NT2/D1 (cell line): Measurements from ENCODE around the gene SLC49A3.
A peak's percentile ranks its signal among the peaks of the same experiment; 100 is the strongest.

Source experiments
- DNase-seq: peaks from one replicate; pipeline ENCODE4 v3.0.0-alpha.2; 2011; ENCODE audit warnings: low read depth, low spot score
- H3K27me3 ChIP-seq: 2 replicates; pipeline ENCODE4 v1.6.0; 2011; ENCODE audit warnings: mild to moderate bottlenecking; ENCODE audit not compliant: insufficient read length, insufficient read depth
- H3K36me3 ChIP-seq: 2 replicates; pipeline ENCODE4 v1.6.1; 2011; ENCODE audit warnings: mild to moderate bottlenecking, low read length, mixed read lengths; ENCODE audit not compliant: insufficient read depth, insufficient read length
- H3K4me1 ChIP-seq: 2 replicates; pipeline ENCODE4 v1.5.1; 2011; ENCODE audit not compliant: insufficient read depth, insufficient read length
- H3K4me3 ChIP-seq: 2 replicates; pipeline ENCODE4 v1.5.1; 2011; ENCODE audit warnings: low read depth; ENCODE audit not compliant: insufficient read length
- H3K9ac ChIP-seq: 2 replicates; pipeline ENCODE4 v1.6.0; 2011; ENCODE audit warnings: low read depth; ENCODE audit not compliant: insufficient read length
- H3K9me3 ChIP-seq: 2 replicates; pipeline ENCODE4 v1.5.1; 2011; ENCODE audit warnings: mild to moderate bottlenecking, low read length; ENCODE audit not compliant: insufficient read depth
- SUZ12 ChIP-seq: IDR thresholded peaks from 2 replicates; pipeline ENCODE4 v1.6.1; 2011; ENCODE audit not compliant: insufficient read length, insufficient read depth; ENCODE audit errors: extremely low read depth
- YY1 ChIP-seq: IDR thresholded peaks from 2 replicates; pipeline ENCODE4 v1.6.1; 2011; ENCODE audit not compliant: insufficient read length, insufficient read depth
- ZNF274 ChIP-seq: IDR thresholded peaks from 2 replicates; pipeline ENCODE4 v1.6.1; 2011; ENCODE audit warnings: mild to moderate bottlenecking, low read depth, low read length

Gene SLC49A3

GRCh38 chr4:667545-667925, 21.4 kb downstream of the SLC49A3 start:
- H3K4me1 ChIP-seq: peaks cover 13% of the 10 kb centered on the region
- H3K9me3 ChIP-seq: no peaks in the 10 kb centered on the region
- H3K36me3 ChIP-seq: peaks cover 27% of the 10 kb centered on the region
- no peak for DNase-seq
- H3K9ac ChIP-seq: no peak overlapping the region
- no peak for TF ChIP-seq SUZ12
- no peak for TF ChIP-seq YY1
- no peak for TF ChIP-seq ZNF274
- H3K4me3 ChIP-seq: no peak overlapping the region
- no peaks in the 10 kb centered on the region for H3K27me3 ChIP-seq

GRCh38 chr4:666822-667544, 22.0 kb downstream of the SLC49A3 start:
- Histone ChIP-seq H3K9me3 (no peaks in the 10 kb centered on the region), H3K4me1 (peaks cover 13% of the 10 kb centered on the region), H3K27me3 (no peaks in the 10 kb centered on the region), H3K4me3 (no peak overlapping the region), H3K36me3 (peaks cover 27% of the 10 kb centered on the region), H3K9ac (no peak overlapping the region)
- no peak for DNase-seq
- TF ChIP-seq SUZ12: no peak
- no peak for TF ChIP-seq YY1
- no peak for TF ChIP-seq ZNF274

- TF ChIP-seq ZNF274 (no peak), YY1 (no peak), SUZ12 (no peak)
- H3K9me3 ChIP-seq: no peaks in the 10 kb centered on the region
- H3K27me3 ChIP-seq: no peaks in the 10 kb centered on the region
- H3K36me3 ChIP-seq: peaks cover 25% of the 10 kb centered on the region
- H3K4me1 ChIP-seq: peaks cover 13% of the 10 kb centered on the region
- H3K9ac ChIP-seq: peak overlapping the region; percentile 50
- no peak overlapping the region for H3K4me3 ChIP-seq
- no peak for DNase-seq
Measured at GRCh38 chr4:666436-666810, 22.5 kb downstream of the SLC49A3 start.

GRCh38 chr4:665751-666435, 23.1 kb downstream of the SLC49A3 start:
- TF ChIP-seq ZNF274 (no peak), SUZ12 (no peak), YY1 (no peak)
- H3K9ac ChIP-seq: peak overlapping the region; percentile 50
- H3K9me3 ChIP-seq: no peaks in the 10 kb centered on the region
- no peak overlapping the region for H3K4me3 ChIP-seq
- H3K36me3 ChIP-seq: peaks cover 20% of the 10 kb centered on the region
- no peak for DNase-seq
- no peaks in the 10 kb centered on the region for H3K27me3 ChIP-seq
- peaks cover 13% of the 10 kb centered on the region for H3K4me1 ChIP-seq

GRCh38 chr4:665381-665750, 23.6 kb downstream of the SLC49A3 start:
- no peak for TF ChIP-seq ZNF274
- TF ChIP-seq SUZ12: no peak
- TF ChIP-seq YY1: no peak
- H3K27me3 ChIP-seq: no peaks in the 10 kb centered on the region
- peaks cover 18% of the 10 kb centered on the region for H3K36me3 ChIP-seq

GRCh38 chr4:664713-665231, 24.2 kb downstream of the SLC49A3 start:
- TF ChIP-seq YY1 (no peak), SUZ12 (no peak), ZNF274 (no peak)
- H3K9ac ChIP-seq: peak overlapping the region; percentile 23
- no peak overlapping the region for H3K4me3 ChIP-seq
- H3K27me3 ChIP-seq: no peaks in the 10 kb centered on the region
- no peaks in the 10 kb centered on the region for H3K9me3 ChIP-seq
- peaks cover 19% of the 10 kb centered on the region for H3K36me3 ChIP-seq
- peaks cover 13% of the 10 kb centered on the region for H3K4me1 ChIP-seq
- no peak for DNase-seq

More at GRCh38 chr4:665381-665750, 23.6 kb downstream of the SLC49A3 start:
- Histone ChIP-seq H3K9ac (peak overlapping the region; percentile 50), H3K4me1 (peaks cover 13% of the 10 kb centered on the region), H3K9me3 (no peaks in the 10 kb centered on the region), H3K4me3 (no peak overlapping the region)
- no peak for DNase-seq
